Activated gamma-delta T cell treated with anti-CD3 and anti-CD28 coated beads, Interleukin-2, amount 50 U/mL, for 16 hours (primary cell): Measurements from ENCODE around the gene HECW1.
A peak's percentile ranks its signal among the peaks of the same experiment; 100 is the strongest.
"Not testable (repeated sequence)": the region's sequence is repeated elsewhere in the genome, so short reads cannot be mapped to it uniquely, and the experiment has no call there.

Source experiments
- DNase-seq: peaks from one replicate; pipeline ENCODE4 v3.0.0-alpha.2; 2020; ENCODE audit warnings: low read depth

HECW1 gene

DNA sequence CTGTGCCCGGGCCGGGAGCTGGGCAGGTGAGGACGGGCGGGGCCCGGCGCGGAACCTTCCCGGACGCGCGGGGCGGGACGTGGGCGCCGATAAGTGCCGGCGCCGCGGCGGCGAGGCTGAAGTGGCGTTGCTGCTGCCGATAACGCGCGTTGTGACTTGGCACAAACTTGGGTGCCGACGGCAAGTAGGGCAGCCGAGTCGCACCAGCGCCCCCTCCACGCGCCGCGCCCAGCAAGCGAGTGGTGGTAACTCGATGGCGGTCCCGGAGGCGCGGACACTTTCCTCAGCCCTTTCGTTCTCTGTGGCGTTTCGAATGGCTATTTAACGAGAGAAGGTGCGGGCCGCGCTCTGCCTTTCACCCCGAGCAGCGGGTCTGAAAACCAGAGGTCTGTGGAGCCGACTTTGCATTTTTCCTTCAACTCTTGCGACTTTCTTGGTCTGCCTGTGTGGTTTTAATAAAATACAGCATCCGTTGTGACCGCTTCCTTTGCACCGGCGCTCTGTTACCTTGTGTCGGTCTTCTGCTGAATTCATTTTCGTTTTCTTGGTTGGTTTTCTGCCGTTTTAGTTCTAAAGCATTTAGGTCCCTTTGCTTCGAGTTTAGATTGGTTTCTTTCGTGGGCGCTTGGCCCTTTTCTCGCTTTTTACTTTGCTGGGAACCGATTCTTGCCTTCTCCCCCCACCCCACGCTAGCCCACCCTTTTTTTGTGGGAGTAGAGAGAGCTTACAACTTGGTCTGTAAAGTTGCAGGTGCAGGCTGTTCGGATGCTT lies 471.2 kb downstream of the HECW1 start:
- peak; percentile 52 for DNase-seq

DNA sequence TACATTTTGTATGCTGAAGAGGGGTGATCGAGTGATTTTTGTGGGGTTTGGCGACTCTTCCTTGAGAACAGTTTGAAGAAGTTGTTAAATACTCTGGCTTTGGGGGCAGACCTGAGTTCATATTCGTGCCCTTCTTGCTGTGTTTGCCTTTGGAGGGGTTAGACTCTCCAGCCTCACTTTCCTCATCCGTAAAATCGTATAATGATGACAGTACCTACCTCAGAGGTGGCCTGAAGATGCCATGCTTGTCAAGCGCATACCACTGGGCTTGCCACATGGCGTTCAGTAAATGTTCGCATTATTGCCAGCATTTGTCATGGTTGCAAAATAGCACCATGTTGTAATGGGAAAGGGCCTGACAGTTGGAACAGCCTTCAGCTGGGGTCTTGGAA lies 471.7 kb downstream of the HECW1 start:
- DNase-seq = peak; percentile 4

- DNase-seq = not testable (repeated sequence)
Observed at GRCh38 chr7:43584733-43585132, 472.3 kb downstream of the HECW1 start.

- DNase-seq = no peak
Observed at GRCh38 chr7:43585562-43585961, 473.1 kb downstream of the HECW1 start.

DNA sequence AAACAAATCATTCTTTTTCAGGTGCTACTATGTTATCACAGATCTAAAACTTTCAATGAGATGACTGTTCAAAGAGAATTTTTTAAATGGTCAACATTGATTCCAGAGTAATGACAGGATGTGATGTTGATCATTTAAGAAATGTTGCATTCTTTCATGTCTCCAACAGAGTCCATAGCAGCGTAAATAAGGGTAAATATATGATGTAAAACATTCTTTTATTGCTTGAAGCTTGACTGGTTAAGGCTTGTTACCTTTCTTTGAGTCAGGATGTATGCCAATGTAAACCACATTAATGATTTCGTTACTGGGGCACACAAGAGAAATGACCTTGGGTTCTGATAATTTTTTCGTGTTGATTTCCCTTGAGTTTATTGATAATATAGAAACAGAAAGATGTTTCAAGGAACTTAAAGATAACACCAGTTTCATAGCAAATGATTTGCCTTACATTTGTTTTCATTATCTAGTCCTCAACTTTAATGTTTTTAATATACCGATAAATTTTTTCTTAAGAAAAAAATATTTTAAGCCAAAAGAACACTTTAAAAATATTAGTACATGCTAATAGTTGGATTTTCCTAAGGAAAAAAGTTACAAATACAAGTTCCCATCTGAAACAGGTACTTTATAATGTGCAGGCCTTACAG lies 473.9 kb downstream of the HECW1 start:
- no peak for DNase-seq

GRCh38 chr7:43588477-43589132 lies 476.2 kb downstream of the HECW1 start:
- DNase-seq = no peak

DNA sequence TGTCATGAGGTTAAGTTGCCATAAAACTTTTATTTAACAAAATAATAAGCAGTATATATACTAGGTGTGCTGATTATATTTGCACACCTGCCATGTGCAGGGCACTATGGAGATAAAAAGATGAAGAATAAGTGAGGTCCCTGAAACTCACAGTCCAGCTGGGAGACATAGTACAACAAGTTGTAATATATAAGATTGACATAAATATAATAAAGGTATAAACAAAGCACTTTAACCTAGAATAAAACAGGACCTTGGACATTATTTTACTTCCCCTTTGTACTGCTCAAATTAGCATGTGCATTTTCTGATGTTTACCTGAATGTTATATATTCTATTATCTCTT lies 476.7 kb downstream of the HECW1 start:
- DNase-seq = no peak

- DNase-seq = no peak
Observed at GRCh38 chr7:43589728-43590127, 477.3 kb downstream of the HECW1 start.

GRCh38 chr7:43590862-43591557 lies 478.6 kb downstream of the HECW1 start:
- DNase-seq = no peak

DNA sequence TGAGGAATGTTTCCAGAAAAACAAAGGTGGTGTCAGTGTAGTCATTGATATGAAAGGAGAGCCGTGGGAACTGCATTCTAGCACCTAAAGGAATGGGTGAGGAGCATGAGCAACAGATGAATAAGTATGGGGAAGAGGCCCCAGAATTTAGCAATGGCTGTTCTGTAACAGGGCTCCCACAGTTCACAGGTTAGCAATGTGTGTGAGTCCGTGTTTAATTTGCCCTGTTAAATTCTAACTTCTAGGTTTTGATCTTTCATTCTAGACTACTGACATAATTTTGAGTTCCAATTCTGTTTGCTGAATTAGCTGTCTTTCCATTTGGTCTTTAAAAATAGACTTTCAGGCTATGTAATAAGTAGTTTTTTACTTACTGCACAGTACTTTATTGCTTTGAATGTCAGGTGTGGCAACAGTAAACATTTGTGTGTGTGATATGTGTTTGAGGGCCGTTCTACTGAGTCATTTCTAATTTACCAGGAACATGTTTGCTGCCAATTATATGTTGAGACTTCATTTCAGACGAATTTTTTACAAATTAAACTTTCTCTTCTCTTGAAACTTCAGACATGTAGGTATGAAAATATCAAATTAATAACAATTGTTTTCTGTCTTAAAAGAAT lies 479.2 kb downstream of the HECW1 start:
- no peak for DNase-seq

- DNase-seq = no peak
Observed at GRCh38 chr7:43592326-43592725, 479.9 kb downstream of the HECW1 start.

DNA sequence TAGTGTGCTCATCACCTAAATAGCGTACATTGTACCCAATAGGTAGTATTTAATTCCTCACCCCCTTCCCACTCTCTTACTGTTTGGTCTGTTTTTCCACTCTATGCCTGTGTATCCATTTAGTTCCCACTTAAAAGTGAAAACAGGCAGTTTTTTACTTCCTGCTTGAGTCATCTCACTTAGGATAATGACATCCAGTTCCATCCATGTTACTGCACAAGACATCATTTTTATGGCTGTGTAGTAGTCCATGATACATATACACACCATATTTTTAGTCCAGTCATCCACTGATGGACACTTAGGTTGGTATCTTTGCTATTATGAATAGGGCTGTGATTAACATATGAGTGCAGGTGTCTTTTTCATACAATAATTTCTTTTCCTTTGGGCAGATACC lies 480.6 kb downstream of the HECW1 start:
- no peak for DNase-seq

DNA sequence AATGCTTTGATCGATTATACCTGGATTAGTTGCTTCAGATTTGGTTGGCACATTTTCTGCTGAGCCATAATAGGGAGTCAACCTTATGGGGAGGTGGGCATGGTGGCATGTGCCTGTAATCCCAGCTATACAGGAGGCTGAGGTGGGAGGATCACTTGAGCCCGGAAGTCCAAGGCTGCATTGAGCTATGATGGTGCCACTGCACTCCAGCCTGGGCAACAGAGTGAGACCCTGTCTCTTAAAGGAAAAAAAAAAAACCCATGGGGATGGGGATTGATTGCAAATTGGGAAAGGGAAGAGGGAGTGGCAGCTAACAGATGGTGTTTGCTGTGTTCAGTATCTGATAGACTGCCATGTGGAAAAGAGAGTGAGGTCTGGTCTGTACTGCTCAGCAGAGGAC lies 481.6 kb downstream of the HECW1 start:
- DNase-seq = no peak

- not testable (repeated sequence) for DNase-seq
Observed at GRCh38 chr7:43596426-43596825, 484.0 kb downstream of the HECW1 start.

DNA sequence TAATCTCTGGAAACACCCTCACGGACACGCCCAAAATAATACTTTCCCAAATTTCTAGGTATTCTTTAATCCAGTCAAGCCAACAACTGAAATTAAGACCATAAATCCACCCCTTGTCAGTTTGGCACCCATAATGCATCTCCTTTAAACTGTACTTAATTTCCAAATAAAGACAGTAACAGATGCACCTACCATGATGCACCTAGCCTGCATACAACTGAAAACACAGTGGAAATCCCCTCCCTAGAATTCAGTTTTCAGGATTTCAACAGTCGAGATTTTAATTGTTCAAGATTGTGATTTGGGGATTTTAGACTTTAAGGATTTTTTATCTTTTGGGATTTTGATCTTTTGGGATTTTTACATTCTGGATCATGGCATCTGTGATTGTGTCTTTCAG lies 487.6 kb downstream of the HECW1 start:
- no peak for DNase-seq

DNA sequence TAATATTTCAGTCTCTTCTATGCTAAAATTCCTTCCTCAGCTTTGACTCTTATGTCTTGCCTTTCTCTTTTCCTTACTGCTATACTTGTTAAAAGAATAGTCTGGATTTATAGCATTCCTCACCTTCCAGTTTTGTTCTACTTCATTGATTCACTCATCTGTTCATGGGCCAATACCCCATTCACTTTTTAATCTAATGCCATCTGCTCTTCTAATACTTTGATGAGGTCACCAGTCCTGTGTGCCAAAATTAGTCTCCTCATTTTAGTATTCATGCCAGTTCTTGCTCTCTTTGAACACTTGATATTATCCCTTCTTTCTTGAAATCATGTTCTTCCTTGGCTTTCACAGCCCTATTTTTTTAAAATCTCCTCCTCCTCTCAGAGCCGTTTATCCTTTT lies 489.8 kb downstream of the HECW1 start:
- DNase-seq = no peak

DNA sequence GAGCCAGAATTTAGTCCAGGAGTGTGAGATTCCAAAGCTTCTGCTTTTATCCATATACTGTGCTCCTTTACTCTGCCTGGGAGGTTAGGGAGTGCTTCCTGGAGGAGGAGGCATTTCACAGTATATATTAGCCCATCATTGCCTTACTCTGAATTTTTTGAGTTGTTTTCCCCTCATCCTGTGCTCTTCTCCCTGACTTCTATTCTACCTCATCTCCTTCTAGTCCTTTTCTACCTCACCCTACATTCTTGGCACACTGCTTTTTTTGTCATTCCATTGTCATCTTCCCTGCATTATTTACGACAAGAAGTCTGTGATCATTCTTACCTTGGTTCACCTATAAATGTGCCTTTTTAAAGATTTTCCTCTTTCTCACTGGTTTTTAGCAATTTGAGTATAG lies 491.8 kb downstream of the HECW1 start:
- no peak for DNase-seq

- no peak for DNase-seq
Observed at GRCh38 chr7:43609097-43609496, 496.6 kb downstream of the HECW1 start.

DNA sequence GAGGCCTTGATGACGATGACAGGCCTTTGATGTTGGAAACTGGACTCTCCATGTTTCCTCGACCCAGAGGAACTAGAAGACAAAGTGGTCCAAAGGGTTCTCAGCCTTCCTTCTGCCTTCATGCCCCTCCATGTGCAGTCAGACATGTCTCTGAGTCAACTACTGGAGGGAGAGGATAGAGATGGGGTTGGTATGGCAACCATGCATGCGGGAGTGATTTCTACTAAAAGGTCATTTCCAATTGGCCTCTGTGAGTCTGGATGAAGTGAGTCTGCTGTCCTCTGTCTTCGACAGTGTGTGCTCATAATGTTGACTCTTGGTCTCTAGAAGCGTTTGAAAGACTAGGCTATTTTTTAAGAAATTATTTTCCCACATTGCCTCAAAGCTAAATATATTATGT lies 499.7 kb downstream of the HECW1 start:
- no peak for DNase-seq

- DNase-seq = no peak
Observed at GRCh38 chr7:43612599-43613589, 500.4 kb downstream of the HECW1 start.
